GM21786 (cell line): ENCODE data around the gene UBR2.
"Not testable (repeated sequence)": the region's sequence is repeated elsewhere in the genome, so short reads cannot be mapped to it uniquely, and the experiment has no call there.

Source experiments
- ATAC-seq: cut with Tn5 transposase; IDR thresholded peaks from one replicate; pipeline ENCODE4 v1.9.1; 2021; ENCODE audit not compliant: unreplicated experiment

UBR2 gene

DNA sequence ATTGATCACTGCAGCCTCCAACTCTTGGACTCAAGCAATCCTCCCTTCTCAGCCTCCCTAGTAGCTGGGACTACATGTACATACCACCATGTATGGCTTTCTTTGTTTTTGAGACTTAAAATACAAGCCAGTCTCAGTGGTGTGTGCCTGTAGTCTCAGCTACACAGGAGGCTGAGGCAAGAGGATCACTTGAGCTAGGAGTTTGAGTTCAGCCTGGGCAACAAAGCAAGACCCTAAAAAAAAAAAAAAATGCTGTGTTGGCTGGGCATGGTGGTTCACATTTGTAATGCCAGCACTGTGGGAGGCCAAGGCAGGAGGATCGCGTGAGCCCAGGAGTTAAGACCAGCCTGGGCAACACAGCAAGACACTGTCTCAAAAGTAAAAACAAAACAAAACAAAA lies 51.7 kb downstream of the UBR2 start:
- no peak for ATAC-seq

- no peak for ATAC-seq
These were observed 52.9 kb downstream of the UBR2 start for GRCh38 chr6:42616716-42617115.

DNA sequence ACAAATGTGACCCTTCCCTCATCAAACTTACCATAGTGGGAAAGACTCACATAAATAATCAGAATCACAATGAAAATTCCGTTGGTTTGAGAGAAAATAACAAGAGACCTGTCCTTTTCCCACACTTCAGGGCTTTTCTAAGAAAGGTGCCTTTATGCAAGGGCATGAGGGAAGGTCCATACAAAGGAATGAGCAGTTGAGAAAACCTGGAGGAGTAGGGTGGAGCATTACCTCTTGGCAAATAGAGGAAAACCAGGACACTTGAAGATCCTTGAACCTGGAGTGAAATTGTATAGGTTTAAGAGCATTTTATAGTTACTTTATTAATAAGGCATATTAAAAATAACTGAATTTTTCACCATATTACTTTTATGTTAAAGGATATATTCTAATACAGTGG lies 54.3 kb downstream of the UBR2 start:
- no peak for ATAC-seq

DNA sequence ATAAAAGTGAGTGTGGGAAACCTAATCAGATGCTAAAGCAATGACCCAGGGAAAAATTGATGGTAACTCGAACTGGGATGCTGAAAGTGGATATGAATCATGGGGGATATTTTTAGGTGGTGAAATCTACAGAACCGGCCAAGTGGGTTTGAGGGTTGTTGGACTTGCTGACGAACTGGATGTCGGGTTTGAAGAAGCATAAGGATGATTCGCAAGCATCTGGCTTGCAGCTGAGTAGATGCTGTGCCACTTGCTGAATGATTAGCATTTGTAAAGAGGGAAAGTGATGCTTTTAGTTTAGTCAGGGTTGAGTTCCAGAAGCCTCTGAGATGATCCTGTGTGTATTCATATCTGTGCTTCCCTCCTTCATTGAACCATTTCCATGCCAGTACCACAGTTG lies 54.9 kb downstream of the UBR2 start:
- no peak for ATAC-seq

GRCh38 chr6:42619963-42620362 lies 56.1 kb downstream of the UBR2 start:
- ATAC-seq: no peak

DNA sequence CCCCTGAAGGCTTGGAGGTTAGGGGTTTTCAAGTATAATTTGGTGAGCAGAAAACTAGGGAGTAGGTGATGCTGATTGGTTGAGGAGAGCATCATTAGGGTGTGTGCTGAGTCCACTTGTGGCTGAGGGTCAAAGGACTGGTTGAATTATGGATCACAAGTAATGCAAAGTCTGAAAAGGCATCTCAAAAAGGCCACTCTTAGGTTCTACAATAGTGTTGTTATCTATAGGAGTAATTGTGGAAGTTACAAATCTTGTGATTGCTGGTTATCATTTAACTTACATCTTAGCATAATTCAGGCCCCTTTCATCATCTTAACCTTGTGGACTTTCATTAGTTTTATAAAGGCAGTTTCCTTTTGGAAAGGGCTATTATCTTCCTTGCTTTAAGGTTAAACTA lies 60.8 kb downstream of the UBR2 start:
- ATAC-seq: no peak

DNA sequence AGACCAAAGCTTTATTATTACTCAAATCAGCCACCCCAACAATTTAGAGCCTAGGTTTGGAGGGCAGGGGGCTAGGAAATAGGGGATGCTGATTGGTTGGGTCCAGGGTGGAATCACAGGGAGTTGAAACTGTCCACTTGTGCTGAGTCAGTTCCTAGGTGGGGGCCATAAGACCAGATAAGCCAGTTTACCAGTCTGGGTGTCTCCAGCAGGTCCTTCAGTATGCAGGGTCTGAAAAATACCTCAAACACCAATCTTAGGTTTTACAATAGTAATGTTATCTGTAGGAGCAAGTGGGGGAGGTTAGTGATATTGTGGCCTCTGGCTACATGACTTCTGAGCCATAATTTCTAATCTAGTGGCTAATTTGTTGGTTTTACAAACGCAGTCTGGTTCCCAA lies 63.2 kb downstream of the UBR2 start:
- no peak for ATAC-seq

DNA sequence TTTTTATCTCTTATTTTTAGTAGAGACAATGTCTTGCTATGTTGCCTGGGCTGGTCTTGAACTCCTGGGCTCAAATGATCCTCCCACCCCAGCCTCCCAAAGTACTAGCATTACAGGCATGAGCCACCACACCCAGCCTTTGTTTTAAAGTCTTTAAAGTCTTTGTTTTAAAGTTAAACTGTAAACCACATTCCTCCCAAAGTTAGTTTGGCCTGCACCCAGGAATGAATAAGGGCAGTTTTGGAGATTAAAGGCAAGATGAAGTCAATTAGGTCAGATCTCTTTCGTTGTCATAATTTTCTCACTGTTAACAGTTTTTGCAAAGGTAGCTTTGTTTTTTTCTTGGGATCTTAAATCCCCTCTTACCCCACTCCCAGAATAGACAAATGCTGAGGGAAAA lies 63.8 kb downstream of the UBR2 start:
- no peak for ATAC-seq

GRCh38 chr6:42628604-42629003 lies 64.8 kb downstream of the UBR2 start:
- ATAC-seq: no peak

GRCh38 chr6:42629845-42630244 lies 66.0 kb downstream of the UBR2 start:
- no peak for ATAC-seq

DNA sequence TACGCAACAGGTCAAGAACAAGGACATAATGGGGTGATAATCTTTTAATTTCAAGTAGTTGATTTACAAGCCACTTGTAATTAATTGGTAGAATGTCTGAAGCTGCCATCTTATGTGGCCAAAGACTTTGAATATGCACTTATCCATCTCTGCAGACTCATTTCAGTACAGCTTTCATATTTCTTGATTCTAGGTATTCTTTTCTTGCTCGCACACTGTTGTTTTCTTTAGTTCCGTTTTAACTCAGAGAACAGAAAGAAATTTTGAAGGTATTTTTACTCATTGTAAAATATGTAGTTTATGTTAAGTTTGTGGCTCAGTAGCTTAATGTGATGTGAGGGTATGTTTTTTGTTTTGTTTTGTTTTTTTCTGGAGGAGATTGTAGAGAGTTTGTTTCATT lies 73.9 kb downstream of the UBR2 start:
- no peak for ATAC-seq

GRCh38 chr6:42642794-42643193 lies 79.0 kb downstream of the UBR2 start:
- no peak for ATAC-seq

GRCh38 chr6:42644211-42644610 lies 80.4 kb downstream of the UBR2 start:
- no peak for ATAC-seq

DNA sequence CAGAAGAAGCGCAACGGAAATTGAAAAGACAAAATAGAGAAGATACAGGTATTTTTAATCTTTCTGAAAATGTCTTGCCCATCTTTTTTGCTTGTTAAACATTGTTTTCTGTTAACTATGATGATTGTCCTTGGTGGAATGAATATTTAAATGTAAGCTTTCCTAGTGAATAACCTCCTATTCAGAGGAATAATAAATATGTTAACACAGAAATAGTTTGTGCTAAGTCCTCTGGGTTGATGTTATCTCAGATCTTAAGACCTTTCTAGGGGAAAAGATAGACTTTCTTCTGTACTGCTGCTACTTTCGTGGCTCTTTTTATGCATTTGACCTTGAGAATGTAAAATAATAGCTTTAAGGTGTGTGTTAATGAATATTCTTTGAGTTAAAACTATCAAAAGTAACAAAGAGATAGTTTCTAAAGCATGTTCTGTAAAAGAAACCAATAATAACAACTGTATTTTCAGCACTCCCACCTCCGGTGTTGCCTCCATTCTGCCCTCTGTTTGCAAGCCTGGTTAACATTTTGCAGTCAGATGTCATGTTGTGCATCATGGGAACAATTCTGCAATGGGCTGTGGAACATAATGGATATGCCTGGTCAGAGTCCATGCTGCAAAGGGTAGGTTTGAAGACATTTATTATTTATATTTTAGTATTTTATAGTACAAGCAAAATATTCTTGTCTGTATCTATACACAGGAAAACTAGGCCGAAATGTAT lies 88.4 kb downstream of the UBR2 start:
- no peak for ATAC-seq

GRCh38 chr6:42653851-42654250 lies 90.0 kb downstream of the UBR2 start:
- no peak for ATAC-seq

DNA sequence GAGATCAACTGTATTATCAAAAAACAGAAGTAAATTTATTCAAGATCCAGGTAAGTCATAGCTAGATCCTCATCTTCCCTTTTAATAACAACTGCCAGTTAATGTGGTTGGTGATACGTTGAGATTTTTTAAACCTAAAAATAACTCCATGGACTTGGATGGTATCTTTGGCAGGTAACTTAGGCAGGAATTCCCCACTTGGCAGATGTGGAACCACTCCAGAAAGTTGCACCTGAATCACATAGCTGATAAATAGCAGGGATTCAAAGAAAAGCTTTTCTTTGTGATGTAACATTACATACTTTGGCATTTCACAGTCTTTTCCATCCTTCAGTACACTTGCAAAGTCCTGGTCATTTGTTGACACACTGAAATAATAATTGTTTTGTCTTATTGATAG lies 96.0 kb downstream of the UBR2 start:
- no peak for ATAC-seq

- no peak for ATAC-seq
These were observed 97.8 kb downstream of the UBR2 start for GRCh38 chr6:42661540-42662153.

GRCh38 chr6:42664718-42665117 lies 100.9 kb downstream of the UBR2 start:
- no peak for ATAC-seq

- ATAC-seq: not testable (repeated sequence)
These were observed 110.5 kb downstream of the UBR2 start for GRCh38 chr6:42674368-42674767.

DNA sequence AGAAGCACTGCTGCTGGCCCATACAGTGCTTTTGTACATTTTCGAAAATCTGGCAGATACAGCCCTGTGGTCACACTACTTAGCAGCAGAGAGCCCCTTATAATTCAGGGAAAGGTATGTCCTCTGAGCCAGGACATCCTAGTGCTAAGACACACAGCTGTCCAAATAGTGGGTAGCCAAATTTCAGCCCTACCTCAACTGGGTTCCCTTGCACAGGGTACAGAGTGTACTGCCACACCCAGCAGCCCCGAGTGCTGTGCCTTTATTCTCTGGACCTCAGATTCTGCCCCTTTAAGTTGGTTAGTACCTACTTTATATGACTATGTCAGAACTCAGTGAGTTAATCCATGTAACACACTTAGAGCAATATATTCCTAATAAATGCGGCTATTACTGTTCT lies 111.0 kb downstream of the UBR2 start:
- ATAC-seq: no peak

- ATAC-seq: no peak
These were observed 115.5 kb downstream of the UBR2 start for GRCh38 chr6:42679358-42679757.

DNA sequence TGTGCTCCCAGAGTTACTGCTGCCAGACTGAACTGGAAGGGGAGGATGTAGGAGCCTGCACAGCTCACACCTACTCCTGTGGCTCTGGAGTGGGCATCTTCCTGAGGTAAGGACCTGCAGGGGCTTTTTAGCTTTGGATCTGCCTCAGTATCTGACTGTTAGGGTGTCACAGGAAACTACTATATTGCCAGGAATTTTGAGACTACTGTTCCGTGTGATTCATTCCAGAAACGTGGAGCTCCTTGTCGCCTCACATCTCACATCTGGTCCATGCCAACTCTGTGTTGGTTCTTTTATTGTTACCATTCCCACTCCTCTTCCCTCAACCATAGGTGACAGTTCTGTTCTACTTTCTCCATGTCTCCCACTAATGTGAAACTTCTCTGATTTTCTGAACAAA lies 124.5 kb downstream of the UBR2 start:
- no peak for ATAC-seq

DNA sequence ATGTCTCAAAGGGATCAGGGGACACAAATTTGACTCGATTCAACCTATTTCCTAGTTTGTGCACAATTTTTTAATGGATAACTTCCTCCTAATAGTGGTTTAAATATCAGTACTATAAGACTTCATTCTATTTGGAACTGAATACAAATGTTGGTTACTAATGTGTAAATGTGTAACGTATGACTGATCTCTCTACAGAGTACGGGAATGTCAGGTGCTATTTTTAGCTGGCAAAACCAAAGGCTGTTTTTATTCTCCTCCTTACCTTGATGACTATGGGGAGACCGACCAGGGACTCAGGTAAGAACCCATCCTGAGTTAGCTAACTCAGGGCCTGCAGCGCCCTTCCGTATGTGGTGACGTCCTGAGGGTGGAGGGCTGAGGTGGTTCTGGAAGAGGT lies 125.5 kb downstream of the UBR2 start:
- ATAC-seq: no peak
